HepG2 (cell line): ENCODE data around the gene UGP2.

Source experiments
- NFKB2 ChIP-seq: sonication (generic); formaldehyde crosslinking; IDR thresholded peaks from 2 replicates; pipeline ENCODE4 v1.4.0; 2020; ENCODE audit warnings: missing genetic modification reagents, borderline replicate concordance
- TAF1 ChIP-seq: sonication (generic); formaldehyde crosslinking; IDR thresholded peaks from 2 replicates; pipeline ENCODE4 v1.4.0; 2020; ENCODE audit warnings: missing genetic modification reagents
- ZFP36 ChIP-seq: fragments of 150-350 bp; IDR thresholded peaks from 2 replicates; pipeline ENCODE4 v1.6.1; 2018; ENCODE audit warnings: borderline replicate concordance, low read length, low read depth; ENCODE audit not compliant: partially characterized antibody
- ZNF75D ChIP-seq: sonication (generic); formaldehyde crosslinking; IDR thresholded peaks from 2 replicates; pipeline ENCODE4 v1.8.1; 2023; ENCODE audit warnings: missing genetic modification reagents, mild to moderate bottlenecking, borderline replicate concordance
- TF ChIP-seq, protein P1 (sequence below): IDR thresholded peaks from 2 replicates; pipeline ENCODE4 v1.6.1; 2012; ENCODE audit warnings: inconsistent platforms
- TF ChIP-seq, protein P2 (sequence below): IDR thresholded peaks from 2 replicates; pipeline ENCODE4 v1.6.1; 2016
- TF ChIP-seq, protein P3 (sequence below): sonication (generic); formaldehyde crosslinking; conservative IDR thresholded peaks from 2 replicates; pipeline ENCODE4 v1.4.0; 2020; ENCODE audit warnings: missing genetic modification reagents
- TF ChIP-seq, protein P4 (sequence below): sonication (generic); formaldehyde crosslinking; IDR thresholded peaks from 2 replicates; pipeline ENCODE4 v1.5.0; 2020; ENCODE audit warnings: mild to moderate bottlenecking, missing genetic modification reagents, moderate library complexity
- TF ChIP-seq, protein P5 (sequence below): sonication (generic); formaldehyde crosslinking; conservative IDR thresholded peaks from 2 replicates; pipeline ENCODE4 v1.5.0; 2020; ENCODE audit warnings: missing genetic modification reagents

DNA sequence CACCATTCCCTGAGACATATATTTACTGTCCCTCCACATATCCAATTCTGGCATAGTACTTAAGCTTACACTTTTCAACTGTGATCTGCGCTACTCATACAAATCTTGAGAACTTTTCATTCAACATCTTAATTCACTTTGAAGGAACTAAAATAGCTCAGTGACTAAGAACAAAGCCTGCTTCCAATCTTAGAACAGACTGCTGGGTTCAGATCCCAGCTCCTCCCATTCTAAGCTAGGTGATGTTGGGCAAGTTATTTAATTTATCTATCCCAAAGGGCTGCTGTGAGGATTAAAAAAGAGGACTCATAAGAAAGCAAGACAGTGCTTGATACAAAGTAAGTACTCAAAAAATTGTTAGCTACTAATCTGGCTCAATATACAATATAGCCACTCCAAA lies 57.9 kb downstream of the UGP2 start:
- TF ChIP-seq, protein P1, sequence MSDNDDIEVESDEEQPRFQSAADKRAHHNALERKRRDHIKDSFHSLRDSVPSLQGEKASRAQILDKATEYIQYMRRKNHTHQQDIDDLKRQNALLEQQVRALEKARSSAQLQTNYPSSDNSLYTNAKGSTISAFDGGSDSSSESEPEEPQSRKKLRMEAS: no peak
- TF ChIP-seq, protein P2, sequence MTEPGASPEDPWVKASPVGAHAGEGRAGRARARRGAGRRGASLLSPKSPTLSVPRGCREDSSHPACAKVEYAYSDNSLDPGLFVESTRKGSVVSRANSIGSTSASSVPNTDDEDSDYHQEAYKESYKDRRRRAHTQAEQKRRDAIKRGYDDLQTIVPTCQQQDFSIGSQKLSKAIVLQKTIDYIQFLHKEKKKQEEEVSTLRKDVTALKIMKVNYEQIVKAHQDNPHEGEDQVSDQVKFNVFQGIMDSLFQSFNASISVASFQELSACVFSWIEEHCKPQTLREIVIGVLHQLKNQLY (CRISPR knock-in tag): no peak
- TF ChIP-seq, protein P3, sequence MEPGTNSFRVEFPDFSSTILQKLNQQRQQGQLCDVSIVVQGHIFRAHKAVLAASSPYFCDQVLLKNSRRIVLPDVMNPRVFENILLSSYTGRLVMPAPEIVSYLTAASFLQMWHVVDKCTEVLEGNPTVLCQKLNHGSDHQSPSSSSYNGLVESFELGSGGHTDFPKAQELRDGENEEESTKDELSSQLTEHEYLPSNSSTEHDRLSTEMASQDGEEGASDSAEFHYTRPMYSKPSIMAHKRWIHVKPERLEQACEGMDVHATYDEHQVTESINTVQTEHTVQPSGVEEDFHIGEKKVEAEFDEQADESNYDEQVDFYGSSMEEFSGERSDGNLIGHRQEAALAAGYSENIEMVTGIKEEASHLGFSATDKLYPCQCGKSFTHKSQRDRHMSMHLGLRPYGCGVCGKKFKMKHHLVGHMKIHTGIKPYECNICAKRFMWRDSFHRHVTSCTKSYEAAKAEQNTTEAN (CRISPR knock-in tag): no peak
- TF ChIP-seq ZNF75D (CRISPR knock-in tag): no peak
- TF ChIP-seq, protein P4, sequence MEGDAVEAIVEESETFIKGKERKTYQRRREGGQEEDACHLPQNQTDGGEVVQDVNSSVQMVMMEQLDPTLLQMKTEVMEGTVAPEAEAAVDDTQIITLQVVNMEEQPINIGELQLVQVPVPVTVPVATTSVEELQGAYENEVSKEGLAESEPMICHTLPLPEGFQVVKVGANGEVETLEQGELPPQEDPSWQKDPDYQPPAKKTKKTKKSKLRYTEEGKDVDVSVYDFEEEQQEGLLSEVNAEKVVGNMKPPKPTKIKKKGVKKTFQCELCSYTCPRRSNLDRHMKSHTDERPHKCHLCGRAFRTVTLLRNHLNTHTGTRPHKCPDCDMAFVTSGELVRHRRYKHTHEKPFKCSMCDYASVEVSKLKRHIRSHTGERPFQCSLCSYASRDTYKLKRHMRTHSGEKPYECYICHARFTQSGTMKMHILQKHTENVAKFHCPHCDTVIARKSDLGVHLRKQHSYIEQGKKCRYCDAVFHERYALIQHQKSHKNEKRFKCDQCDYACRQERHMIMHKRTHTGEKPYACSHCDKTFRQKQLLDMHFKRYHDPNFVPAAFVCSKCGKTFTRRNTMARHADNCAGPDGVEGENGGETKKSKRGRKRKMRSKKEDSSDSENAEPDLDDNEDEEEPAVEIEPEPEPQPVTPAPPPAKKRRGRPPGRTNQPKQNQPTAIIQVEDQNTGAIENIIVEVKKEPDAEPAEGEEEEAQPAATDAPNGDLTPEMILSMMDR (CRISPR knock-in tag): no peak
- TF ChIP-seq TAF1 (CRISPR knock-in tag): no peak
- no peak for TF ChIP-seq ZFP36
- TF ChIP-seq, protein P5, sequence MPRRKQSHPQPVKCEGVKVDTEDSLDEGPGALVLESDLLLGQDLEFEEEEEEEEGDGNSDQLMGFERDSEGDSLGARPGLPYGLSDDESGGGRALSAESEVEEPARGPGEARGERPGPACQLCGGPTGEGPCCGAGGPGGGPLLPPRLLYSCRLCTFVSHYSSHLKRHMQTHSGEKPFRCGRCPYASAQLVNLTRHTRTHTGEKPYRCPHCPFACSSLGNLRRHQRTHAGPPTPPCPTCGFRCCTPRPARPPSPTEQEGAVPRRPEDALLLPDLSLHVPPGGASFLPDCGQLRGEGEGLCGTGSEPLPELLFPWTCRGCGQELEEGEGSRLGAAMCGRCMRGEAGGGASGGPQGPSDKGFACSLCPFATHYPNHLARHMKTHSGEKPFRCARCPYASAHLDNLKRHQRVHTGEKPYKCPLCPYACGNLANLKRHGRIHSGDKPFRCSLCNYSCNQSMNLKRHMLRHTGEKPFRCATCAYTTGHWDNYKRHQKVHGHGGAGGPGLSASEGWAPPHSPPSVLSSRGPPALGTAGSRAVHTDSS: no peak
- TF ChIP-seq NFKB2: no peak
